Kidney epithelial cell (primary cell): Measurements from ENCODE around the gene AK4. TPM values are rescaled to one million over a fixed set of nuclear protein-coding genes. Genes with fewer than 3 reads are reported as not detected.

Experiments used
- DNase-seq: peaks from one replicate; pipeline ENCODE4 v3.0.0-alpha.2; 2010; ENCODE audit warnings: low read depth
- H3K27me3 ChIP-seq: 2 replicates; pipeline ENCODE4 v1.6.0; 2011; ENCODE audit warnings: low read length; ENCODE audit not compliant: control insufficient read depth, insufficient read depth
- H3K36me3 ChIP-seq: 2 replicates; pipeline ENCODE4 v1.5.1; 2011; ENCODE audit warnings: low read length; ENCODE audit not compliant: control insufficient read depth, insufficient read depth
- H3K4me3 ChIP-seq: 2 replicates; pipeline ENCODE4 v1.5.1; 2011; ENCODE audit warnings: low read depth, mild to moderate bottlenecking, control low read depth, low read length
- CTCF ChIP-seq: IDR thresholded peaks from 2 replicates; pipeline ENCODE4 v1.5.1; 2011; ENCODE audit warnings: mild to moderate bottlenecking, moderate library complexity, low read length, control low read depth, inconsistent platforms; ENCODE audit not compliant: insufficient read depth, poor library complexity, severe bottlenecking
- total RNA-seq: library from RNA; depleted of rRNA; stranded (reverse); fragments of >200 nt; gene quantifications from 2 replicates; pipeline ENCODE4 v1.2.3, GENCODE V29; 2015

The AK4 gene
- total RNA-seq, 1 donor from 2014 or later, result 25.2 TPM

GRCh38 chr1:65177457-65177856 is 29.5 kb downstream of the AK4 start:
- H3K4me3 ChIP-seq, result no peak overlapping the region
- TF ChIP-seq CTCF, result no peak
- DNase-seq, result peak; percentile 62
- H3K27me3 ChIP-seq, result no peaks in the 10 kb centered on the region
- no peaks in the 10 kb centered on the region for H3K36me3 ChIP-seq

- DNase-seq, result no peak
- Histone ChIP-seq H3K27me3 (no peaks in the 10 kb centered on the region), H3K36me3 (no peaks in the 10 kb centered on the region), H3K4me3 (no peak overlapping the region)
- no peak for TF ChIP-seq CTCF
Measured at GRCh38 chr1:65178235-65178634, 30.2 kb downstream of the AK4 start.

GRCh38 chr1:65179148-65179547 is 31.1 kb downstream of the AK4 start:
- no peak for TF ChIP-seq CTCF

GRCh38 chr1:65180977-65181376 is 33.0 kb downstream of the AK4 start:
- no peak overlapping the region for H3K4me3 ChIP-seq
- DNase-seq, result no peak
- H3K36me3 ChIP-seq, result no peaks in the 10 kb centered on the region
- TF ChIP-seq CTCF, result no peak
- no peaks in the 10 kb centered on the region for H3K27me3 ChIP-seq

More at GRCh38 chr1:65179148-65179547, 31.1 kb downstream of the AK4 start:
- no peak for DNase-seq
- Histone ChIP-seq H3K4me3 (no peak overlapping the region), H3K36me3 (no peaks in the 10 kb centered on the region), H3K27me3 (no peaks in the 10 kb centered on the region)

- H3K27me3 ChIP-seq, result no peaks in the 10 kb centered on the region
- no peak overlapping the region for H3K4me3 ChIP-seq
- no peak for TF ChIP-seq CTCF
- no peak for DNase-seq
- H3K36me3 ChIP-seq, result no peaks in the 10 kb centered on the region
Measured at GRCh38 chr1:65182658-65183268, 34.8 kb downstream of the AK4 start.

- Histone ChIP-seq H3K36me3 (no peaks in the 10 kb centered on the region), H3K4me3 (no peak overlapping the region), H3K27me3 (no peaks in the 10 kb centered on the region)
- DNase-seq, result no peak
- no peak for TF ChIP-seq CTCF
Measured at GRCh38 chr1:65189576-65190115, 41.6 kb downstream of the AK4 start.
